PC-9 (cell line): ENCODE measurements around the gene HAGH.

ENCODE experiments used
- CTCF ChIP-seq: fragments of 200-600 bp; sonication (generic); conservative IDR thresholded peaks from 2 replicates; pipeline ENCODE4 v1.6.1; 2017; ENCODE audit warnings: mixed run types, antibody characterized with exemption, mild to moderate bottlenecking, moderate library complexity
- EZH2 ChIP-seq: fragments of 200-600 bp; sonication (generic); IDR thresholded peaks from 2 replicates; pipeline ENCODE4 v1.8.0; 2017; ENCODE audit warnings: antibody characterized with exemption, low read depth

DNA sequence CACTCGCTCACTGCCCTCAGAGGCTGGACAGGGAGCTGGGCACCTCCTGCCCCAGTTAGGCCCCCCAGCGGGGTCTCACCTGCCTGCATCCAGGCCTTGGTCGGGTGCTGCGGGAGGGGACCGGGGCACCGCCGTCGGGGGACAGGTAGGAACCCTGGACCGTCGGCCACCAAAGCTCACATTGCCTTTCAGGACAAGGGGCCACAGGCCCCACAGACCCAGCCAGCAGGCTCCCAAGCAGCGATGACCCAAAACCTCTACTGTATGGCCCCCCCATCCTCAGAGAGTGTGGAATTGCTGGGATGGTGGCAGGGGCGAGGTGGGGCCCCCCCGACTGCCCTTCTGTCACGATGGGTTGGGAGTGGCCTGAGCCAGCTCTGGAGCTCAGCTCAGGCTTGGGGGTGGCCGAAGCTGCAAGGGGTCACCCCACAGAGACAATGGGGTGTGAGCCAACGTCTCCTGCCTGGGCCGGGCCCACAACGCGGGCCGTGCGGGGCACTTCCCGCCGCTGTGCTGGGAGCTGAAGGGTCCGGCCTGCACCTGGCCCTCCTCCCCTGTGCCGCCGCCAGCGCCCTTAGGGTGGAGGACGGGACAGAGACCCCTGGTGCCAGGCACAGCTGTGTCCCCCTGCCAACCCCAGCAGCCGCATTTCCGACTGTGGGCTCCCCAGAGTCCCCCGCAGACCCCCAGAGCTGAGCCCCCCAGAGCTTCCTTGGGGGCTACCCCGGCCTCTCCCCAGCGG, 33.6 kb downstream of the HAGH start:
- TF ChIP-seq CTCF (no peak), EZH2 (no peak)
